BJ (cell line): Measurements from ENCODE around the gene TNFRSF8. TPM values are rescaled to one million over a fixed set of nuclear protein-coding genes. Genes with fewer than 3 reads are reported as not detected.
"Not testable (repeated sequence)": the region's sequence is repeated elsewhere in the genome, so short reads cannot be mapped to it uniquely, and the experiment has no call there.

Source experiments
- CTCF ChIA-PET: fragments of 350-600 bp; formaldehyde crosslinking; extraction: SDS; loops from one replicate; lab custom pipeline; 2021; ENCODE audit warnings: antibody characterized with exemption, inconsistent platforms; lab: Yijun Ruan, JAX
- POLR2A ChIA-PET: fragments of 300-600 bp; sonication (Branson Sonifier 250); formaldehyde crosslinking; extraction: SDS; loops from one replicate; lab custom pipeline; 2021; ENCODE audit warnings: antibody characterized with exemption; lab: Charles Lee
- DNase-seq: peaks from one replicate; pipeline ENCODE4 v3.0.0-alpha.2; 2011; ENCODE audit warnings: low read depth
- H3K27me3 ChIP-seq: 2 replicates; pipeline ENCODE4 v1.6.0; 2011; ENCODE audit warnings: low read length; ENCODE audit not compliant: control insufficient read depth, insufficient read depth
- H3K36me3 ChIP-seq: 2 replicates; pipeline ENCODE4 v1.5.1; 2011; ENCODE audit warnings: low read length; ENCODE audit not compliant: control insufficient read depth, insufficient read depth
- H3K4me3 ChIP-seq: 2 replicates; pipeline ENCODE4 v1.5.1; 2011; ENCODE audit warnings: low read depth, mild to moderate bottlenecking, control low read depth, low read length
- CTCF ChIP-seq: IDR thresholded peaks from 2 replicates; pipeline ENCODE4 v1.5.1; 2011; ENCODE audit warnings: low read depth, mild to moderate bottlenecking, control low read depth, inconsistent platforms, low read length, moderate library complexity; ENCODE audit not compliant: insufficient read depth
- polyA plus RNA-seq: library from polyadenylated mRNA; depleted of rRNA; stranded (reverse); fragments of >200 nt; gene quantifications from 2 replicates; pipeline ENCODE4 v1.2.3, GENCODE V29; 2011

Gene TNFRSF8
- polyA plus RNA-seq, 1 experiment = not detected

- POLR2A ChIA-PET = no interaction called here
- no peak for DNase-seq
- no peaks in the 10 kb centered on the region for H3K27me3 ChIP-seq
- no peaks in the 10 kb centered on the region for H3K36me3 ChIP-seq
- TF ChIP-seq CTCF = no peak
- no peak overlapping the region for H3K4me3 ChIP-seq
- CTCF ChIA-PET = no interaction called here
Measured at GRCh38 chr1:12096615-12097014, 33.5 kb downstream of the TNFRSF8 start.

- no peaks in the 10 kb centered on the region for H3K36me3 ChIP-seq
- no peak overlapping the region for H3K4me3 ChIP-seq
- no peak for TF ChIP-seq CTCF
- POLR2A ChIA-PET = no interaction called here
- H3K27me3 ChIP-seq = no peaks in the 10 kb centered on the region
- DNase-seq = no peak
- CTCF ChIA-PET = interaction anchor here (1.1 kb wide), 1 partner anchor 18 kb away, joined by 3 read pairs; no protein-coding TSS in a partner anchor
Measured at GRCh38 chr1:12097321-12097720, 34.2 kb downstream of the TNFRSF8 start.

- no peak for DNase-seq
- ChIA-PET CTCF (interaction anchor here (1.5 kb wide), 1 partner anchor 8 kb away, joined by 3 read pairs; no protein-coding TSS in a partner anchor), POLR2A (no interaction called here)
- H3K27me3 ChIP-seq = no peaks in the 10 kb centered on the region
- TF ChIP-seq CTCF = no peak
- no peak overlapping the region for H3K4me3 ChIP-seq
- no peaks in the 10 kb centered on the region for H3K36me3 ChIP-seq
Measured at GRCh38 chr1:12098786-12099185, 35.7 kb downstream of the TNFRSF8 start.

GRCh38 chr1:12099610-12100009 lies 36.5 kb downstream of the TNFRSF8 start:
- CTCF ChIA-PET = interaction anchor here (0.9 to 1.5 kb wide), 2 partner anchors 9 to 15 kb away, joined by 3 read pairs; no protein-coding TSS in a partner anchor
- H3K4me3 ChIP-seq = no peak overlapping the region
- POLR2A ChIA-PET = no interaction called here
- no peaks in the 10 kb centered on the region for H3K36me3 ChIP-seq
- TF ChIP-seq CTCF = no peak
- no peak for DNase-seq
- no peaks in the 10 kb centered on the region for H3K27me3 ChIP-seq

- POLR2A ChIA-PET = interaction anchor here (0.6 kb wide), 1 partner anchor 81 kb away, joined by 3 read pairs; no protein-coding TSS in a partner anchor
- DNase-seq = no peak
- TF ChIP-seq CTCF = no peak
- H3K27me3 ChIP-seq = peaks cover 1% of the 10 kb centered on the region; the same call in 1 of the 2 replicates
- no peaks in the 10 kb centered on the region for H3K36me3 ChIP-seq
- H3K4me3 ChIP-seq = no peak overlapping the region
- CTCF ChIA-PET = interaction anchor here (0.6 to 0.9 kb wide), 2 partner anchors 11 to 15 kb away, joined by 3 read pairs; no protein-coding TSS in a partner anchor
Measured at GRCh38 chr1:12100071-12100470, 37.0 kb downstream of the TNFRSF8 start.

- CTCF ChIA-PET, H3K36me3 ChIP-seq, H3K4me3 ChIP-seq, POLR2A ChIA-PET, H3K27me3 ChIP-seq, DNase-seq: not testable (repeated sequence)
Measured at GRCh38 chr1:12101120-12101519, 38.0 kb downstream of the TNFRSF8 start.
